Measurements from ENCODE around the gene SNX10.

The SNX10 gene

GRCh38 chr7:26413007-26413691 is 121.5 kb downstream of the SNX10 start:
- in situ Hi-C loops (cut with MboI; ENCODE audit: low sequenced_read_pairs, unreplicated experiment) = no loop called here
- TF ChIP-seq CTCF (IDR thresholded peaks at IDR 0.05; ENCODE audit: borderline replicate concordance, control extremely low read depth, extremely low read depth, insufficient read depth, missing control alignments) = no peak
- DNase-seq (ENCODE audit: low spot score) = no peak

DNA sequence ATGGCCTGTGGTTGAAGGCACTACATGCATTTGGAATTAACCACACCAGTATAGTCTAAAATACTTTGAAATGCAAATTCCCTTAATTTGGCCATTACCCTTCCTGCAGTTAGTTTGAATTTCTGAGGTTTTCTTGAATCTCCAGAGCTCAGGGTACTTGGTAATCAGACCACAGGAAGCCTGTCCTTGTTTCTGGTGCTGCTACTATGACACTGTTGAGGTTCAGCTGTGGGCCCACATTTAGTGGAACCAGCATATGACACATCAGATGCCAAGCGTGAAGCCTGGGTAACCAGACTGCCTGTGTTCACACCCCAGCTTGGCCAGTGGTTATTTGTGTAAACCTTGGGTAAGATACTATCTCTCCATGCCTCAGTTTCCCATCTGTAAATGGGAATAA is 124.3 kb downstream of the SNX10 start:
- no peak for TF ChIP-seq CTCF (IDR thresholded peaks at IDR 0.05; ENCODE audit: borderline replicate concordance, control extremely low read depth, extremely low read depth, insufficient read depth, missing control alignments)

GRCh38 chr7:26417911-26418413 is 126.3 kb downstream of the SNX10 start:
- no peak for DNase-seq (ENCODE audit: low spot score)
- no peak for TF ChIP-seq CTCF (IDR thresholded peaks at IDR 0.05; ENCODE audit: borderline replicate concordance, control extremely low read depth, extremely low read depth, insufficient read depth, missing control alignments)
- in situ Hi-C loops (cut with MboI; ENCODE audit: low sequenced_read_pairs, unreplicated experiment) = no loop called here

More for the DNA sequence above, 124.3 kb downstream of the SNX10 start:
- in situ Hi-C loops (cut with MboI; ENCODE audit: low sequenced_read_pairs, unreplicated experiment) = no loop called here
- no peak for DNase-seq (ENCODE audit: low spot score)

- in situ Hi-C loops (cut with MboI; ENCODE audit: low sequenced_read_pairs, unreplicated experiment) = no loop called here
- DNase-seq (ENCODE audit: low spot score) = no peak
- no peak for TF ChIP-seq CTCF (IDR thresholded peaks at IDR 0.05; ENCODE audit: borderline replicate concordance, control extremely low read depth, extremely low read depth, insufficient read depth, missing control alignments)
These were observed 127.5 kb downstream of the SNX10 start for GRCh38 chr7:26419198-26419597.

DNA sequence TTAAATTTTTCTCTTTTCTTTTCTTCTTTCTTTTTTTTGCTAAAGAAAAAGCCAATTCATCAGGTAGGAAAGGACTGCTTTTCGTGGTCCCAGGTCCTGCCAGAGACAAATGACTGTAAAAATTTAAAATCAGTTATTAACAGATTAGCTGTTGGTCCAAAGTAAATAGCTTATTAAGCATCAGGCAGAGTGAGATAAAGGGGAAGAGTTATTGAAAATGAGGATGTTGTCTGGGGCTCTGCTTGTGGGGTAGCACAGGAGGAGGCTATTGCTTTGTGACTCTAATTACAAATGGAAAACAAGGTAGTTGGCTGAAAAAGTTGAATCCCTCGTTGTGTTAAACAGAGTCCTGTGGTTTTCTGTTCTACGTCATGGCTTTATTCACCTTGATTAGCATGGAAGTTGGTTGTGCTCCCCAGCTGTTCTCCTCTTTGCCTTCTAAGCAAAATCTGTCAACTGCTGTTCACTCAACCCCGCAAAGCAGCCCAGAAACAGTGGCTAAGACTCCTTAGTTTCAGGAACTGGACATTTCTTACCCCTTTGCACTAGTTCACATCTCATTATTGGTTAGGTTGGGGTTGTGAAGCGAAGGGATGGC is 128.9 kb downstream of the SNX10 start:
- no peak for DNase-seq (ENCODE audit: low spot score)
- no peak for TF ChIP-seq CTCF (IDR thresholded peaks at IDR 0.05; ENCODE audit: borderline replicate concordance, control extremely low read depth, extremely low read depth, insufficient read depth, missing control alignments)
- in situ Hi-C loops (cut with MboI; ENCODE audit: low sequenced_read_pairs, unreplicated experiment) = no loop called here

DNA sequence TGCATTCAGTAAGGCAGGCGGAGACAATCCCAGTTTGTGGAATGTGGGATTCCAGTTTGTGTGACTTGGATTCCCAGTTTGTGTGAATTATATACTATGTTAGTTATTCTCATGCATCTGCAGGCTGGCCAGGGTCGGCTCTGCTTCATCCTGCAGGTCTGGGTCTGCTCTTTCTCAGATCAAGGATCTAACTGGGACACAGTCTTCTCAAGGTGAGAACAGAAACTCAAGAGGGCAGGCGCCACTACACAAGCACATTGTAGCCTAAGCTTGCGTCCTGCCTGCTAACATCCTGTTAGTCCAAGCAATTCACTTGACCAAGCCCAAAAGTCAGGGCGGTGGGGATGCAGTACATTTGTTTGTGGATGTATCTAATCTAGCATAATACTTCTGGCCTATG is 131.1 kb downstream of the SNX10 start:
- TF ChIP-seq CTCF (IDR thresholded peaks at IDR 0.05; ENCODE audit: borderline replicate concordance, control extremely low read depth, extremely low read depth, insufficient read depth, missing control alignments) = no peak
- in situ Hi-C loops (cut with MboI; ENCODE audit: low sequenced_read_pairs, unreplicated experiment) = no loop called here
- no peak for DNase-seq (ENCODE audit: low spot score)

Measured in GM13976 (cell line).